HG03139 (cell line): Measurements from ENCODE around the gene LRIG3.

Experiments
- ATAC-seq: cut with Tn5 transposase; IDR thresholded peaks from one replicate; pipeline ENCODE4 v1.9.1; 2021; ENCODE audit not compliant: unreplicated experiment

Gene LRIG3

GRCh38 chr12:58931518-58931917 lies 11.2 kb upstream of the LRIG3 start:
- no peak for ATAC-seq

DNA sequence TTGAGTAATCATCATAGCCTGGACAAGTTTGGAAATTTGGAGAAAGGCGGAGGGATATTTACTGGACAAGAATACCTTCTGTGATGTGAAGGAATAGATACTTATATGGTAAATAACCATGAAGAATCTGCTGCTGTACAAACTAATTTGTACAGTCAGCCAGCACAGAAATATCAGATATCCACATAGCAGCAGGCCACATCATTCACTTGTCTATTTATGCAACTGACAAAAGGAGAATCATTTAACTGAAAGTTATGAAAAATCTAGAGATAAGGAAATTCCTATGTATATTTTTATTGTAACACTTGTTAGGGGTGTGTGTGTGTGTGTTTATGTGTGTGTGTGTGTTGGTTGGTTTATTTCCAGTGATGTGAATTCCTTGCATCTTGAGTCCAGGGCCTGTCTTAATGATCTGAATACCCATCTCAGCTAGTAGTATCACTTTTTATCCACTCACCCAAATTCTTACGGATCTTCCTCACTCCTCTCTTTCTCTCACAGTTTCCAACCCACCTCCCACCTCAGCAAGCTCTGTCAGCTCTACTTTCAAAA lies 10.5 kb upstream of the LRIG3 start:
- ATAC-seq = no peak

DNA sequence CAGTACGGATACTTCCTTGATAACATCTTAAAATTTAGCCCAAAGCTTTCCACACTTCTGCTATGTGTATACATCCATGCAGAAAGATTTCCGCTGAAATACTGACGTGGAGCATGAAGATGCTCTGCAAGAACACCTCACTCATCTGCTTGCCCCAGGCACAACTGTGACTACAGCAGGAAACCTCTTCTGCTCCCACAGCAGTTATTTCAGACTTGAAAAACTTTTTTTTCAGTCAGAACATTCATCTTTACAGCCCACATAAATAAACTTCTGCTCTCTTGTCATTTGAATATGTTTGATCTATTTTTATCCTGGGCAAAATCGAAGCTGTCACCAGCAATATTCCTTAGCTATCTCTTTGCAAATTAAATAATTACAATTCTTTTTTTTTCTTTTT lies 6.8 kb upstream of the LRIG3 start:
- ATAC-seq = no peak

- no peak for ATAC-seq
Measured at GRCh38 chr12:58926586-58926985, 6.3 kb upstream of the LRIG3 start.

GRCh38 chr12:58925751-58926150 lies 5.4 kb upstream of the LRIG3 start:
- ATAC-seq = no peak

GRCh38 chr12:58925111-58925611 lies 4.9 kb upstream of the LRIG3 start:
- ATAC-seq = no peak

- no peak for ATAC-seq
Measured at GRCh38 chr12:58924652-58925051, 4.3 kb upstream of the LRIG3 start.

- no peak for ATAC-seq
Measured at GRCh38 chr12:58923781-58924180, 3.5 kb upstream of the LRIG3 start.

GRCh38 chr12:58922849-58923248 lies 2.5 kb upstream of the LRIG3 start:
- no peak for ATAC-seq

GRCh38 chr12:58920961-58921861 lies 907 bp upstream of the LRIG3 start:
- no peak for ATAC-seq

DNA sequence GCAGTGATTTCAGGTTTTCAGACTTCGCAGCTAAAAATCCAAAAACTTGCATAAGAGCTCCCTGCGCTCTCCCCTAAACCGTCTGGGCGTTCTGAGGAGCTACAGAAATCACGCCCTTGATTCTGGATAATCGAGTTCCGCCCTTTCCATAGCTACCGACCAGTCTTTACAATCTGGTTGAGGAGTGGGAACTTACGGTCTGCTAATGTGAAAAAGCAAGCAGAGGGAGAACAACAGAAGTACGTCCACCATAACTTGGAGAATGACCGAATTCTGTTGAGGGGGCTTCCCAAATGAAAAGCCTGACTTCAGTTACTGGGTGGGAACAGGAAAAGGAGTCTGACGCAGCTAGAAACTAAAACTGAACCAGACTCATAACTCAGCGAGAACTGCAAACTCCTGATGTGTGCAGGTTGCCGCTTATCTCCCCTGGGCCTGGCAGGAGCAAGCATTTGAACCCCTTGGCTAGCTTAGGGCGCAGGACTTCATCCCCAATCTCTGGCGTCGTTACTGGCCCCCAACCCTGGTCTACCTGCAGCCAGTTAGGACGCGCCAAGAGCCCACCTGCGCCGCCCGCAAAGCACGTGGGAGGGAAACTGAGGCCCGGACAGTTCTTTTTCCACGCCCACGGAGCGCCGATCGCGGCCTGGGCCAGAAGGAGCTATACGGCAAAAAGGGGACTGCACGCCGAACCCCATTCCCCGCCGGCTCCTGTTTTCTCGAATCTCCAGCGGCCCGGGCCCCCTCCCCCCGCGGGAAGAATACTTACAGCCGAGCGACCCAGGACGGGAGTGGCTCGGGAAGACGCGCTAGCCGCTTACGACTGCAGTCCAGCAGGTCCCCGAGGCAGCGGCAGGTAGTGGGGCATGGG lies 838 bp downstream of the LRIG3 start:
- ATAC-seq = no peak

GRCh38 chr12:58918469-58918844 lies 1.8 kb downstream of the LRIG3 start:
- ATAC-seq = no peak

- ATAC-seq = no peak
Measured at GRCh38 chr12:58917699-58918468, 2.4 kb downstream of the LRIG3 start.

GRCh38 chr12:58916921-58917511 lies 3.3 kb downstream of the LRIG3 start:
- no peak for ATAC-seq

GRCh38 chr12:58916161-58916621 lies 4.1 kb downstream of the LRIG3 start:
- no peak for ATAC-seq

DNA sequence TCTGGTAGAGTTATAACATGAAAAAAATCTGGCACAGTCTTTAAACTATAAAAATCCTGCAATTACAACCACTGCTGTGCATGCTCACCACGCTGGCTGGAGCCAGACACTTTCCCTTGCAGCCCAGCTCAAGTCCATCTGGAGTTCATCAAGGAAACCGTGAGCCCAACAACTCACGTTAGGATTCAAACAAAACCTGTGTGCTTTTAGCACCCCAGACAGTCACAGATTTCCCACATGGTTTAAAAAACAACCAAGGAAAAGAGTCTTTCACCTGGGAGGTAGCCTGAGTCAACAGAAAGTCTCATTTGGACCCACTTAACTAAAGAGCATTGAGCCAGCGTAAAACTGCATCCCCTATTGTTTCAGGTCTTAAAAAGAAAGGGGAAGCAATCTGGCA lies 4.7 kb downstream of the LRIG3 start:
- ATAC-seq = no peak

GRCh38 chr12:58915037-58915436 lies 5.3 kb downstream of the LRIG3 start:
- no peak for ATAC-seq

GRCh38 chr12:58914457-58914856 lies 5.8 kb downstream of the LRIG3 start:
- ATAC-seq = no peak

DNA sequence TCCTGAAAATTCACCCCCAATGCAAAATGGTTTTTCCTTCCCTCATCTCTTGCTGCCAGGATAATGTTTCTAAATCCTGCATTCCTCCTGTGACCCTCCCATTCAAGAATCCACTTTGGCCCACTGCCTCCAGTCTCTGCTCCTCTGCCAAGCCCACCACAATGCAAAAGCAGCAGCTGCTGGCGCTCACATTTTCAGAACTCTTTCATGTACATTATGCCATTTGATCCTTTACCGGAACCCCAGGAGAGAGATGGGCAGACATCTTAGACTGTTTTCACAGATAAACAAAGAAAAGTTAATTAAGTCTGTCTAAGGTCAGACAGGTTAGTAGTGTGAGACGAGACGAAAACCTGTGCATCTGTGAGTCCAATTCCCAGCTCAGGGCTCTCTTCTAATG lies 12.9 kb downstream of the LRIG3 start:
- ATAC-seq = no peak

- no peak for ATAC-seq
Measured at GRCh38 chr12:58906917-58907316, 13.4 kb downstream of the LRIG3 start.
